NB4 (cell line): ENCODE data around the gene ASAH2.

Experiments
- CTCF ChIP-seq: IDR thresholded peaks from one replicate; pipeline ENCODE4 v1.5.1; 2012; ENCODE audit warnings: low read depth, low read length
- MAX ChIP-seq: IDR thresholded peaks from 2 replicates; pipeline ENCODE4 v1.6.1; 2011; ENCODE audit warnings: low read depth, low read length
- MYC ChIP-seq: IDR thresholded peaks from 2 replicates; pipeline ENCODE4 v1.6.1; 2011; ENCODE audit warnings: low read depth, low read length
- POLR2A ChIP-seq: IDR thresholded peaks from 2 replicates; pipeline ENCODE4 v1.6.1; 2011; ENCODE audit warnings: mild to moderate bottlenecking; ENCODE audit not compliant: insufficient read length; ENCODE audit errors: extremely low read depth

GRCh38 chr10:50271564-50272250 lies 20.4 kb upstream of the ASAH2 start:
- TF ChIP-seq MAX (no peak), POLR2A (no peak), CTCF (no peak), MYC (no peak)
